Activated naive CD8-positive, alpha-beta T cell (primary cell): ENCODE data around the gene SCGB3A1.

Experiments
- H3K27ac Mint-ChIP-seq: one replicate; pipeline ENCODE4 v1.8.0; 2021; ENCODE audit warnings: mixed read lengths
- H3K27me3 Mint-ChIP-seq: one replicate; pipeline ENCODE4 v1.8.0; 2021; ENCODE audit warnings: mixed read lengths
- H3K36me3 Mint-ChIP-seq: one replicate; pipeline ENCODE4 v1.8.0; 2021; ENCODE audit warnings: mixed read lengths
- H3K4me1 Mint-ChIP-seq: one replicate; pipeline ENCODE4 v1.8.0; 2021; ENCODE audit warnings: low read depth, mixed read lengths
- H3K4me3 Mint-ChIP-seq: one replicate; pipeline ENCODE4 v1.8.0; 2021; ENCODE audit warnings: mild to moderate bottlenecking, mixed read lengths
- H3K9me3 Mint-ChIP-seq: one replicate; pipeline ENCODE4 v1.8.0; 2021; ENCODE audit warnings: low read depth, mixed read lengths

The SCGB3A1 gene

GRCh38 chr5:180593446-180594206 lies 2.3 kb upstream of the SCGB3A1 start:
- Mint-ChIP-seq H3K9me3 (no peaks in the 10 kb centered on the region), H3K27me3 (peaks cover 19% of the 10 kb centered on the region), H3K4me3 (no peak overlapping the region), H3K36me3 (peaks cover 3% of the 10 kb centered on the region), H3K27ac (no peak overlapping the region), H3K4me1 (peaks cover 12% of the 10 kb centered on the region)

GRCh38 chr5:180592176-180592575 lies 877 bp upstream of the SCGB3A1 start:
- Mint-ChIP-seq H3K36me3 (peaks cover 3% of the 10 kb centered on the region), H3K27ac (no peak overlapping the region), H3K27me3 (peaks cover 22% of the 10 kb centered on the region), H3K4me3 (peak overlapping the region; percentile 67), H3K9me3 (no peaks in the 10 kb centered on the region), H3K4me1 (peaks cover 12% of the 10 kb centered on the region)

GRCh38 chr5:180590543-180591310 lies 572 bp downstream of the SCGB3A1 start:
- Mint-ChIP-seq H3K27ac (no peak overlapping the region), H3K36me3 (peaks cover 3% of the 10 kb centered on the region), H3K4me3 (no peak overlapping the region), H3K9me3 (no peaks in the 10 kb centered on the region), H3K27me3 (peaks cover 27% of the 10 kb centered on the region), H3K4me1 (peaks cover 12% of the 10 kb centered on the region)

GRCh38 chr5:180589771-180590542 lies 1.3 kb downstream of the SCGB3A1 start:
- peaks cover 11% of the 10 kb centered on the region for H3K4me1 Mint-ChIP-seq
- H3K27me3 Mint-ChIP-seq: peaks cover 27% of the 10 kb centered on the region

GRCh38 chr5:180586870-180587269 lies 4.4 kb downstream of the SCGB3A1 start:
- Mint-ChIP-seq H3K4me3 (no peak overlapping the region), H3K36me3 (no peaks in the 10 kb centered on the region), H3K27me3 (peaks cover 14% of the 10 kb centered on the region), H3K27ac (no peak overlapping the region), H3K4me1 (peaks cover 6% of the 10 kb centered on the region), H3K9me3 (no peaks in the 10 kb centered on the region)

More at GRCh38 chr5:180589771-180590542, 1.3 kb downstream of the SCGB3A1 start:
- peaks cover 3% of the 10 kb centered on the region for H3K36me3 Mint-ChIP-seq
- H3K9me3 Mint-ChIP-seq: no peaks in the 10 kb centered on the region
- no peak overlapping the region for H3K27ac Mint-ChIP-seq
- peak overlapping the region; percentile 58 for H3K4me3 Mint-ChIP-seq

GRCh38 chr5:180586204-180586603 lies 5.1 kb downstream of the SCGB3A1 start:
- H3K4me1 Mint-ChIP-seq: peaks cover 6% of the 10 kb centered on the region
- peaks cover 14% of the 10 kb centered on the region for H3K27me3 Mint-ChIP-seq
- no peak overlapping the region for H3K27ac Mint-ChIP-seq
- H3K36me3 Mint-ChIP-seq: no peaks in the 10 kb centered on the region
- H3K4me3 Mint-ChIP-seq: no peak overlapping the region
- no peaks in the 10 kb centered on the region for H3K9me3 Mint-ChIP-seq

- Mint-ChIP-seq H3K27ac (no peak overlapping the region), H3K9me3 (no peaks in the 10 kb centered on the region), H3K4me1 (no peaks in the 10 kb centered on the region), H3K4me3 (no peak overlapping the region), H3K27me3 (peaks cover 8% of the 10 kb centered on the region), H3K36me3 (no peaks in the 10 kb centered on the region)
Measured at GRCh38 chr5:180583738-180584137, 7.6 kb downstream of the SCGB3A1 start.

- H3K4me3 Mint-ChIP-seq: no peak overlapping the region
- H3K9me3 Mint-ChIP-seq: no peaks in the 10 kb centered on the region
- no peaks in the 10 kb centered on the region for H3K27me3 Mint-ChIP-seq
- H3K4me1 Mint-ChIP-seq: peaks cover 2% of the 10 kb centered on the region
- H3K36me3 Mint-ChIP-seq: peaks cover 15% of the 10 kb centered on the region
- no peak overlapping the region for H3K27ac Mint-ChIP-seq
Measured at GRCh38 chr5:180580681-180581080, 10.6 kb downstream of the SCGB3A1 start.

GRCh38 chr5:180575571-180575970 lies 15.7 kb downstream of the SCGB3A1 start:
- Mint-ChIP-seq H3K9me3 (no peaks in the 10 kb centered on the region), H3K27ac (peak overlapping the region; percentile 5), H3K4me3 (no peak overlapping the region), H3K4me1 (peaks cover 4% of the 10 kb centered on the region), H3K27me3 (no peaks in the 10 kb centered on the region), H3K36me3 (peaks cover 16% of the 10 kb centered on the region)

- Mint-ChIP-seq H3K9me3 (no peaks in the 10 kb centered on the region), H3K36me3 (peaks cover 20% of the 10 kb centered on the region), H3K4me1 (peaks cover 29% of the 10 kb centered on the region), H3K27ac (peak overlapping the region; percentile 61), H3K4me3 (peak overlapping the region; percentile 33), H3K27me3 (no peaks in the 10 kb centered on the region)
Measured at GRCh38 chr5:180568914-180569313, 22.4 kb downstream of the SCGB3A1 start.

- H3K4me3 Mint-ChIP-seq: peak overlapping the region; percentile 51
- H3K4me1 Mint-ChIP-seq: peaks cover 54% of the 10 kb centered on the region
- peaks cover 27% of the 10 kb centered on the region for H3K36me3 Mint-ChIP-seq
- peak overlapping the region; percentile 72 for H3K27ac Mint-ChIP-seq
- H3K9me3 Mint-ChIP-seq: no peaks in the 10 kb centered on the region
- no peaks in the 10 kb centered on the region for H3K27me3 Mint-ChIP-seq
Measured at GRCh38 chr5:180563994-180564393, 27.3 kb downstream of the SCGB3A1 start.

- Mint-ChIP-seq H3K4me1 (peaks cover 42% of the 10 kb centered on the region), H3K4me3 (no peak overlapping the region), H3K27ac (peak overlapping the region; percentile 17), H3K9me3 (no peaks in the 10 kb centered on the region), H3K27me3 (no peaks in the 10 kb centered on the region), H3K36me3 (peaks cover 34% of the 10 kb centered on the region)
Measured at GRCh38 chr5:180558232-180558631, 33.1 kb downstream of the SCGB3A1 start.

- no peak overlapping the region for H3K4me3 Mint-ChIP-seq
- peaks cover 35% of the 10 kb centered on the region for H3K4me1 Mint-ChIP-seq
- peak overlapping the region; percentile 46 for H3K27ac Mint-ChIP-seq
- H3K36me3 Mint-ChIP-seq: peaks cover 34% of the 10 kb centered on the region
- H3K27me3 Mint-ChIP-seq: no peaks in the 10 kb centered on the region
- H3K9me3 Mint-ChIP-seq: no peaks in the 10 kb centered on the region
Measured at GRCh38 chr5:180557217-180557809, 34.0 kb downstream of the SCGB3A1 start.

- peaks cover 22% of the 10 kb centered on the region for H3K4me1 Mint-ChIP-seq
- H3K27me3 Mint-ChIP-seq: no peaks in the 10 kb centered on the region
- no peak overlapping the region for H3K4me3 Mint-ChIP-seq
- H3K9me3 Mint-ChIP-seq: no peaks in the 10 kb centered on the region
- H3K27ac Mint-ChIP-seq: peak overlapping the region; percentile 10
- peaks cover 25% of the 10 kb centered on the region for H3K36me3 Mint-ChIP-seq
Measured at GRCh38 chr5:180555168-180555921, 36.0 kb downstream of the SCGB3A1 start.
